HG03135 (cell line): Measurements from ENCODE around the gene WWOX.

Source experiments
- ATAC-seq: cut with Tn5 transposase; IDR thresholded peaks from one replicate; pipeline ENCODE4 v1.9.1; 2021; ENCODE audit warnings: mild to moderate bottlenecking, moderate library complexity; ENCODE audit not compliant: unreplicated experiment

Gene WWOX

GRCh38 chr16:79093554-79093967 is 994.1 kb downstream of the WWOX start:
- ATAC-seq = no peak

- no peak for ATAC-seq
These were observed 996.8 kb downstream of the WWOX start for GRCh38 chr16:79096246-79096645.

- no peak for ATAC-seq
These were observed 997.7 kb downstream of the WWOX start for GRCh38 chr16:79097166-79097565.

GRCh38 chr16:79097771-79098170 is 998.3 kb downstream of the WWOX start:
- no peak for ATAC-seq

GRCh38 chr16:79098907-79099306 is 999.5 kb downstream of the WWOX start:
- no peak for ATAC-seq

- no peak for ATAC-seq
These were observed 1000.3 kb downstream of the WWOX start for GRCh38 chr16:79099716-79100115.

GRCh38 chr16:79100447-79100846 is 1001.0 kb downstream of the WWOX start:
- no peak for ATAC-seq

- ATAC-seq = no peak
These were observed 1002.0 kb downstream of the WWOX start for GRCh38 chr16:79101491-79101890.

- ATAC-seq = no peak
These were observed 1005.1 kb downstream of the WWOX start for GRCh38 chr16:79104567-79104966.

- ATAC-seq = no peak
These were observed 1007.8 kb downstream of the WWOX start for GRCh38 chr16:79107301-79107700.

- no peak for ATAC-seq
These were observed 1010.3 kb downstream of the WWOX start for GRCh38 chr16:79109771-79110170.

- no peak for ATAC-seq
These were observed 1010.8 kb downstream of the WWOX start for GRCh38 chr16:79110242-79110641.

- ATAC-seq = no peak
These were observed 1011.5 kb downstream of the WWOX start for GRCh38 chr16:79110953-79111352.

- ATAC-seq = no peak
These were observed 1013.0 kb downstream of the WWOX start for GRCh38 chr16:79112462-79112861.

GRCh38 chr16:79113826-79114225 is 1014.4 kb downstream of the WWOX start:
- no peak for ATAC-seq

- ATAC-seq = no peak
These were observed 1015.3 kb downstream of the WWOX start for GRCh38 chr16:79114759-79115158.

GRCh38 chr16:79121906-79122305 is 1022.5 kb downstream of the WWOX start:
- ATAC-seq = no peak

- no peak for ATAC-seq
These were observed 1022.9 kb downstream of the WWOX start for GRCh38 chr16:79122343-79122742.

GRCh38 chr16:79124016-79124756 is 1024.7 kb downstream of the WWOX start:
- ATAC-seq = no peak

GRCh38 chr16:79127766-79128165 is 1028.3 kb downstream of the WWOX start:
- ATAC-seq = no peak

- no peak for ATAC-seq
These were observed 1029.3 kb downstream of the WWOX start for GRCh38 chr16:79128706-79129105.

GRCh38 chr16:79130616-79131015 is 1031.2 kb downstream of the WWOX start:
- no peak for ATAC-seq
